Left hindlimb (tissue), 1 donor: Measurements from ENCODE around the gene VEZT.
"Not testable (repeated sequence)": the region's sequence is repeated elsewhere in the genome, so short reads cannot be mapped to it uniquely, and the experiment has no call there.

ENCODE experiments used
- DNase-seq: peaks from one replicate; pipeline ENCODE4 v3.0.0-alpha.2; 2018

Gene VEZT

DNA sequence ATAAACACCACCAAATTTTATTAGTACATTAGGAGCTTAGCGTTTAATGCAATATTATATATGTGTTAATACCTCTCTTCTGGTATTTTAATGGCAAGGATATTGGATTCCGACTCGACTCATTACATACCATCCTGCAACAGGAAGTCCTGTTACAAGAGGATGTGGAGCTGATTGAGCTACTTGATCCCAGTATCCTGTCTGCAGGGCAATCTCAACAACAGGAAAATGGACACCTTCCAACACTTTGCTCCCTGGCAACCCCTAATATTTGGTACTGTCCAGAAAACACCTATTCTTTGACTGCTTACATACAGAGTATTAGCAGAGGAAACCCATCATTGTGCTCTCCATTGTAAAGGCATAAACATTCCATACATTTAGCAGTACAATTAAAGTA, 45.2 kb downstream of the VEZT start:
- DNase-seq: no peak

DNA sequence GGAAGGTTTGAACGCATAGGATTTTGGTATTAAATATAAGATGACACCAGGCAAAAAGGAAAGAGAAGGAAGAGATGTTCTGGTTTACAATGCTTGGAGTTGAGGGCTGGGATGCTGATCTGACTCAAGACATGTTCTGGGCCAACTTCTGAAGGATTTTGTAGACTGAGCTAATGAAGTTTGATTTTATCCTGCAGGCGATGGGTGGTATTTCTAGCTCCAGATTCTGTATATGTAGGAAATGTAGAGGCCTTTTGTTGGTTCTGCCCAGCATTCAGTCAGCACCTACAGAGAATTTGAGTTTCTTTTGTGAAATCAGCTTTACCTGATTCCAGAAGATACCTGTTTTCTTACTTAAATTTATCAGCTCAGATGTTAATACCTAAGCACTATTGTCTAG, 48.2 kb downstream of the VEZT start:
- no peak for DNase-seq

DNA sequence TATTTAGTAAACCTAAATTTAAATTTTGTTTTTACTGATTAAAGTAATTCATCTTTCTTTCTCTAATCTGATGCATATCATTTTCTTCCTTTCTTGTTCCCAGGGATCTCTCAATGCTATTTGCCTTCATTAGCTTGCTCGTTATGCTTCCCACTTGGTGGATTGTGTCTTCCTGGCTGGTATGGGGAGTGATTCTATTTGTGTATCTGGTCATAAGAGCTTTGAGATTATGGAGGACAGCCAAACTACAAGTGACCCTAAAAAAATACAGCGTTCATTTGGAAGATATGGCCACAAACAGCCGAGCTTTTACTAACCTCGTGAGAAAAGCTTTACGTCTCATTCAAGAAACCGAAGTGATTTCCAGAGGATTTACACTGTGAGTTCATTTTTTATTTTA, 48.6 kb downstream of the VEZT start:
- DNase-seq: no peak

DNA sequence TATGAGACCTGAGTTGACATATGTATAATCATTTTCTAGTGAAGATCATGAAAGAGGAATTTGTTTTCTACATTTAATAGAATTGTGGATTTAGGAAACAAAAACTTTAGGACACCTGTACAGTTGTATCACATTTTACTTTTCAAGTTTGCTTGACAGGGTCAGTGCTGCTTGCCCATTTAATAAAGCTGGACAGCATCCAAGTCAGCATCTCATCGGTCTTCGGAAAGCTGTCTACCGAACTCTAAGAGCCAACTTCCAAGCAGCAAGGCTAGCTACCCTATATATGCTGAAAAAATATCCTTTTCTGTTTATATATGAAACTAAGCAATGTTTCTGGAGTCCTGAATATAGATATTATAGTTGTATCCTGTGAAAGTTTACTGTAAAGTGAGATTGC, 52.3 kb downstream of the VEZT start:
- DNase-seq: no peak

DNA sequence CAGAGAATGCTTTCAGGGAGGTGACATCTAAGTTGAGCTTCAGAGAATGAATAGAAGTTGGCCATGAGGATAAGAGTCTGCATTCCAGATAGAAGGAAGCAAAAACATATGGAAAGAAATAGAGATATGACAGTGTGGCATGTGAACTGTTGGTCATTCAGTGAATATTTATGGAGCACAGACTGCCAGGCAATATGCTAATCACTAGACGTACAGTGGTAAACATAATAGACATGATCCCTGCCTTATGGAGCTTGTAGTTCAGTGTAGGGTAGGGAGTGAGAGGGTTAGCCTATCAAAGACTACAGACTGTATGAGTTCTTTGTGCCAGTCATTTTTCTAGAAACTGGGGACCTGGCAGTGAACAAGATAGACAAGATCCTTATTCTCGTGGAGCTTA, 53.9 kb downstream of the VEZT start:
- no peak for DNase-seq

DNA sequence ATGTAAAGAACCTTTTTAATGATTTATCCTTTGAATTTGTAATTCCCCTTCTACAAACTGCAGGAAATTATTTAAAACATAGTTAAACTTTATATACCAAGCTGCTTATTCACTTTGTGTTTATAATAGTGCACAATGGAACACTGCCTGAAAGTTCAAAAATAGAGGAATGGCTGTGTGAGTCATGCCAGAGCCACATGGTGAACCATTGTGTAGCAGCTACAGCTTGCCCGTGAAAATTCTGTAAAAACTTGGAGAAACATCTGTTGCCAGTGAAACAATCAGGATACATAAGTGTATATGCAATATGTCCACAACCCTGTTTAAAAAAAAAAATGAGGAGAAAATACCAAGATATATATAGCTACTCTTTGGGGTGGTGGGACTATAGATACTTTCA, 59.5 kb downstream of the VEZT start:
- no peak for DNase-seq

DNA sequence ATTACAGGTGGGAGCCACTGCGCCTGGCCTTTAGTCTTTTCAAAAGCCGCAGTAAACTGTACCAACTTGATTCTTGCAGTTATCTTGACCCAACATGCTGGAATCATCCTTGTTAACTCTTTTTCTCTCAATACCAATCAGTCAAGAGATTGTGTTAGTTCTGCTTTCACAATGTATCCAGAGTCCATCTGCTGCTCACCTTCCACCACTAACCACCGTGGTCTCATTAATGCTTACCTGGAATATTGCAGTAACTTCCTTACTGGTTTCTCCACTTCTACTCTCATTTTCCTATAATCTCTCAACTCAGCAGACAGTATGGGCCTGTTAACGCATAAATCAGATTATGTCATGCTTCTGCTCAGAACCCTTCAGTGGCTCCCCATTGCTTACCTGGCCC, 62.2 kb downstream of the VEZT start:
- no peak for DNase-seq

DNA sequence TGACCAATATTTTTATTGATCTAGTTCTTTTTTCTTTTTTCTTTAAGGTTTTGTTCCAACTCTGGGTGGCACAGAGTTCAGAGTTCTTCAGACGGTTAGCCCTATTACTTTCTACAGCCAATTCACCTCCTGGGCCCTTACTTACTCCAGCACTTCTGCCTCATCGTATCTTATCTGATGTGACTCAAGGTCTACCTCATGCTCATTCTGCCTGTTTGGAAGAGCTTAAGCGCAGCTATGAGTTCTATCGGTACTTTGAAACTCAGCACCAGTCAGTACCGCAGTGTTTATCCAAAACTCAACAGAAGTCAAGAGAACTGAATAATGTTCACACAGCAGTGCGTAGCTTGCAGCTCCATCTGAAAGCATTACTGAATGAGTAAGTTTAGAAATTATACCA, 64.7 kb downstream of the VEZT start:
- no peak for DNase-seq

DNA sequence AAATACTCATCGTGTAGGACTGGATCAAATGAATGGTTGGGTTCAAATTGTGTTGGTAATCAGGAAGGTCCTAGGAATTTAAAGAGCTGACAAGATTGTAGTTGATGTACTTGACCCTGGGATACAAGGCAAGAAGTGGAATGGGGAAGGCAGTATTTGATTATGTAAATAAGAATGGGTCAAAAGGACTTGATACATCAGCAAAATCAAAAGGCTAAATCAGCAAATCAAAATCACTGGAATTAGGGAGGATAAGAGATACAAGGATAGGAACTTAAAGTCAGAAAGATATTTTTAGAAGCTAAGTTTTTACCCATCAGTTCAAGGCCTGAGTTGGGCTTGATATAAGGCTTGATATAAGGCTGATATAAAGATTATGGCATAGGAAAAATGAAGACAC, 65.8 kb downstream of the VEZT start:
- DNase-seq: no peak

DNA sequence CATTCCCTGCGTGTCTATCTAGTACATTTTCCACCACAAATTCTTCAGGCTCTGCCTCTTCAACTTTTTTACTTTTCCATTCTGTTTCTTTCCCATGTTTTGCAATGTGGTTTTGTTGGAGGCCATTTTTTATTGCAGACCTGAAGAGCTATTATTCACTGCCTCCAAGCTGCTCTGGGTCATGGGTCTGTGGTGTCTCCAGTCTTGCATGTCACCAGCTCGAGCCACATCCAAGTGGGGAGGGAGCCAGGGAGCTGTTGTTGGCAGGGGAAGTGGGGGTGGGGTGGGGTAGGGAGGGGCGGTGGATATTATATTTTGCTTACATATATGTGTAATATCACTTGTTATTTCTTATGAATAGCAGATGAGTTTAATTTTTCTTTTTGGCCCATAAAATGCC, 69.1 kb downstream of the VEZT start:
- no peak for DNase-seq

DNA sequence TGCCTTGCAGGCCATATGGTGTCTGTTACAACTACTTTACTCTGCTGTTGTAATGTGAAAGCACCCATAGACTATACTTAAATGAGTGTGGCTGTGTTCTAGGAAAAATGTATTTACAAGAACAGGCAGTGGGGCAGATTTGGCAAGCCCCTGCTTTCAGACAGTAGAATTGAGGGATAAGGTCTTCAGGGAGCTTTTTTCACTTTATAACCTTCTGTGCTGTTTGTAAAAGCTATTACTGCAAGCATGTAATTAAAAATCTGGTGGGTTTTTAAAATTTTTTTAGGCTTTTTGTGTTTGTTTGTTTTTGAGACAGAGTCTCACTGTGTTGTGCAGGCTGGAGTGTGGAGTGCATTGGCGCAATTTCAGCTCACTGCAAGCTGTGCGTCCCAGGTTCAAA, 73.9 kb downstream of the VEZT start:
- DNase-seq: no peak

DNA sequence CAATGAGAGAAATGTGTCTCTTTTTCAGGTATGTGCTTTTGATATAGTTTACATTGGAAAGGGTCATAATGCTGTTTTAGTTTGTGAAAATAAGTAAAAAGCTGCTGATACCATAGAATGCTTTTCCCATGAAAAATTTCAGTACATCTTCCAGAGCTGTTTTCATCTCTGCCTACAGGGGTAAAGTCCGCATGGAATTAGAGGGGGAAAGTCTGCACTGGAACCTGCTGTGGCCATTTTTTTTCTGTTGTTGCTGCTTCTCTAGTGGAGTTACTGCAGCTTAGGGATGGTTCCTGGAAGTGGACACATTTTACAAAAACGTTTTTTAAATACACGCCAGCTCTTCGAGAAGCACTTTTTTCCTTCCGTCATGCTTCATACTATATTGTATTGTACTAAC, 81.3 kb downstream of the VEZT start:
- no peak for DNase-seq

DNA sequence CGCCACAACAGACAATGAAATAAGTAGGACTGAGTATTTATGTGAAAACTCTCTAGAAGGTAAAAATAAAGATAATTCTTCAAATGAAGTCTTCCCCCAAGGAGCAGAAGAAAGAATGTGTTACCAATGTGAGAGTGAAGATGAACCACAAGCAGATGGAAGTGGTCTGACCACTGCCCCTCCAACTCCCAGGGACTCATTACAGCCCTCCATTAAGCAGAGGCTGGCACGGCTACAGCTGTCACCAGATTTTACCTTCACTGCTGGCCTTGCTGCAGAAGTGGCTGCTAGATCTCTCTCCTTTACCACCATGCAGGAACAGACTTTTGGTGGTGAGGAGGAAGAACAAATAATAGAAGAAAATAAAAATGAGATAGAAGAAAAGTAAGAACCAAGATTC, 82.7 kb downstream of the VEZT start:
- DNase-seq: no peak

DNA sequence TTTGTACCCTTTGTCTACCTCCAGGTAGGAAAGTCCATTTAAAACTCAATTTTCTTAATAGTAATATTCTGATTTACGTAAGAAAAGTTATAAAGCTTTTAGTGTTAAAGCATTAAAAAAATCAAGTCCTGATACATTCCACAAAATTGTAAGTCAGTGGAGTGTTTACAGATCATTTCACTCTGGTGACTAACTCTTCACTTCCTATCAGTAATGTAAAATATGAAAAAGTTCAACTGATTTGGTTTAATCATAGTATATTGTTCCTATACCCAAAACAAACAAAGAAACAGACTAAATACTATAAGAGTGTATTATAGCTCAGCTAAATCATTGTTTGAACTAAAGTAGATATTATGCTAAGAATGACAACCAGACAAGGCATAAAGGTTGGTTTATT, 85.9 kb downstream of the VEZT start:
- DNase-seq: no peak

DNA sequence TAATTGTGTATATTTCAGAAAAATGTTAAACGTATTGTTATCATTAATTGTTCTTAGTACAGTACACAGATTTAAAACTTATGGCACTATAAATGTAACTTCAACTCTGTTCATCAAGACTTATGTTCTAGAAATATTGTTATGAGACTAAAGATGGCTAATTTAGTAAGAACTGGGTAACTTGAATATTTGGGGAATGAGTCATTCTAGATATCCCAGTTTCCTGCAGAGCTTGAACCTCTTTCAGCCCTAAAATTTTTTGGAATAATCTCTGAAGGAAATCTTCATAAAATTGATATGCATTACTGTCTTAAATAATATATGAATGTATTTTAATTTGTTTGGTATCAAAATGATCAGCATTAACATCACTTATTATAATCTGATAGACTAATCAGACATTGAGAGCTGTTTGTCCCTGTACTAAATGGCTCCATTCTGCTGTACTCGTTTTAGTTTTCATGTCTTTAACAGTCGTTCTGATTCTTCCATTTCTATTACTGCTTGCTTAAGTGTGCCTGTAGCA, 87.1 kb downstream of the VEZT start:
- DNase-seq: no peak

DNA sequence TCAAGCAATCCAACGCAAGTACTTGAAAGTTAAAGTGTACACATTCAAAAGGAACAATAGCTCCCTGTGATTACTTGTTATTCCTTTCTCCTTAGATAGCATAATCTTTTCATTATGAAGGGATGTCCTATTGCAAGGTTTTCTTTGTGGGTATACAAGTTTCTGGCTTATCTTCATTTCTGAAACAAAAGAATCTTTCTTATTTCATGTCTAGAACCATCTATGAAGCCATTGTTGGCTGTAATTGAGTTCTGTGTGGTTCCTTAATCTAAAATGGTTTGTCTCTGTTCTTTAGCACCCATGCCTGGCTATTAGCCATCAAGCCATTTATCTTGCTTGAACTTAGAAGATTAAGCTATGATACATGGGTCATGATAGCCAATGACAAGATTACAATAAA, 95.0 kb downstream of the VEZT start:
- DNase-seq: no peak

DNA sequence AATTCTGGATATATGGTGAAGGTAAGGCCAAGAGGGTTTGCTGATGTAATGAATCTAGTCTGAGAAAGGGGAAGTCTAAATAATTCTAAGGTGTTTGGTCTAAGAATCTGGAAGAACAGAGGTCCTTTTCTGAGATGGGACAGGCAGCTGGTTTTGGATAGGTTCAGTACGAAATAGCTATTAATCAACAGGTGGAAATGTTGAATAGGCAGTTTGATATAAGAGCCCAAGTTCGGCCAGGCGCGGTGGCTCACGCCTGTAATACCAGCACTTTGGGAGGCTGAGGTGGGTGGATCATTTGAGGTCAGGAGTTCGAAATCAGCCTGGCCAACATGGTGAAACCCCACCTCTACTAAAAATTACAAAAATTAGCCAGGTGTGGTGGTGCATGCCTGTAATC, 97.1 kb downstream of the VEZT start:
- DNase-seq: not testable (repeated sequence)

DNA sequence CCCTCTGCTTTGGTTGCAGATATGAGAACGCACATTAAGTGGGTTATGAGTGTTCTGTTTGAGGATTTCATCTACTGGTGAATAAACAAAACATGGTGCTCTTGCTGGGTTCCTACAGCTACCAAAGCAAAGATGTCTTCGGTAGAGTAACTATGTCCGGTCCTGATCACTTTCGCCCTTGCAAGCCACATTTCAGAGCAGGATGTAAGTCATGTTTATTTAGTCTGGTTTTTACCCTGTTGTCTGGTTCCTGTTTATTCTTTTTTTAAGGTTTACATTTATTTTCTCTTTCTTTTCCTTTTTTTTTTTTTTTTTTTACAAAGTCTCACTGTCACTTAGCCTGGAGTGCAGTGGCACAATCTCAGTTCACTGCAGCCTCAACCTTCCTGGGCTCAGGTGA, 99.2 kb downstream of the VEZT start:
- no peak for DNase-seq

DNA sequence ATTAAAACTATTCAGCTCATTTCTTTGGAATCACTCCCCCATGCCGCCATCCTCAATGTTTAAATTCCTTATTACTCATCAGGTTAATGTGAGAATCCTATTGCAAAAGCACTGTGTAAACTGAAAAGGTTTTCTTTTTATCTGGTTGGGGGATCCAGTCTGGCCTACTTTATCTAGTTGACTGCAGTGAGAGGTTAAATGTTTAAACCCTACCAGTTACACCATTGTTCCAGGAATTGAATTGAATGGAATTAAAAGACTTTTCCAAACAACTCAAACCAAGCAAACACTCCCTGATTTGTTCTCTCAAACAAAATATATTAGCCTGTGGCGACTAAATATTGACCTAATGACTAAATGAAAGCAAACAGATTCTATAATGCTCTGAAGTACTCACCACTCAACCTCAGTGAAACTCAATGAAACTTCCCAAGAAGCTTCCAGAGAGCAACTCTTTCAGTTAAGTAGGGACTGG, 100.5 kb downstream of the VEZT start:
- DNase-seq: no peak

DNA sequence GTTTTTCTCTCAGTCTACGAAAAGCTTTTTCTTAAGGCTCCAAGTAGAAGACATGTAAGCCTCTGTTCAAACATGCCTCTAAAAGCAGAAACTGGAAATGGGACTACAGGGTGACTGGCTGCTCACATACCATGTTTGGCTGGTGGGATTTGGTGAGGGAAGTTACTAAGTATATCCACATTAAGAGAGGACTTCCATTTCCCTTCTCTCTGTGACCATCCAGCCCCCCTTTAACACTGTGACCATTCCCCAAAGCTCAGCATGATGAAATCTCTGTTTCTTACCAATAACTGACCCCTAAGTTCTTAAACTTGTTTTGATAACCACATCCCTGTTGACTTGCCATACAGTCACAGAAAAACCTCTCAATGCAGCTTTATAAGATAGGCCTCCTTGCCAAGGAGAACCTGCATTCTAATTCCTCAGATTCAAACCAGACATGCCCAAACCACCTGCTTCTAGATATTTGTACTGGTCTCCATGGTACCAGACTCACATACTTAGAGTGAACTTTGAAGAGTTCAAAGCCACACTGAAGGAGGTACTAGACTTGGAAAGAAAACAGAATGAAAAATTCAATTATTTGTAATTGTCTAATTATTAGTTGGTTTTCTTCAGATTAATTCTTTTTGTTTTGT, 102.2 kb downstream of the VEZT start:
- no peak for DNase-seq

DNA sequence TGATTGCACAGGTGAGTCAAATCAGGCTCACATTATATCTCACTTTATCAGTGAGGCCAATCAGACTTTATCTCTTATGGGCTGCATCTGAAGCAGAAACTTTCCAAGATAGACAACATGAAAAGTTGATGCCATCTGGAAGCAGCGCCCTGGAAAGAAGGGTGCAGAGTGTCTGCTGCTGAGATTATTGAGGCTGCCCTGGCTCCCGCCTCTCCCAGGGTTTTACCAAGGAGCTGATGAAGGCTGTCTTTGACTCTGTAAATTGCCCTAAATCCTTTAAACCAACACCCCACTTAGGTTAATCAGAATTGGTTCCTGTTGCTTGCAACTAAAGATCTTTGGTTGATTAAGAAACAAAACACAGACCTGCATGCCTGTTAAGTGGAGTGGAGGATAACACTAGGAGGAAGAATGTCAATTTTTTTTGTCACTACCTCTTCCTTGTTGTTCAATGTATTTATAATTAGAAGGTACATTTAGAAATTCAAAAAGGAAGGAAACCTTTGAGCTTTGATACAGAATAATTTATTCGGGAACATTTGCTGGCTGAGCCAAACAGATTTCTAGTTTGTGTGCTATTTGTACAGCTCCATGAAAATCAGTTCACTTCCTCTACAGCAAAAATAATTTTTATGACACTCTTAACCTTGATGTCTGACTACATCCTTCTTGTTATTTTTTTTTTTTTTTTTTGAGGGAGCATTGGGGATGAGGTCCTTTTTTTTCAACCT, 104.1 kb downstream of the VEZT start:
- DNase-seq: no peak

DNA sequence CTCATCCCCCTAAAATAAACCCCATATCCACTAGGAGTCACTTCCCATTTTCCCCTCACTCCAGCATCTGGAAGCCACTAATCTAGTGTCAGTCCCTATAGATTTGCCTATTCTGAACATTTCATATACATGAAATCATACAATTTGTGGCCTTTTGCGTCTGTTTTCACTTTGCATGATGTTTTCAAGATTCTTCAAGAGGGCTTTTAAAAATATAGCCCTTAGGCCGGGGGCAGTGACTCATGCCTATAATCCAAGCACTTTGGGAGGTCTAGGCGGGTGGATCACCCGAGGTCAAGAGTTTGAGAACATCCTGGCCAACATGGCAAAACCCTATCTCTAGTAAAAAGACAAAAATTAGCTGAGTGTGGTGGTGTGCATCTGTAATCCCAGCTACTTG, 104.7 kb downstream of the VEZT start:
- peak; percentile 51 for DNase-seq

DNA sequence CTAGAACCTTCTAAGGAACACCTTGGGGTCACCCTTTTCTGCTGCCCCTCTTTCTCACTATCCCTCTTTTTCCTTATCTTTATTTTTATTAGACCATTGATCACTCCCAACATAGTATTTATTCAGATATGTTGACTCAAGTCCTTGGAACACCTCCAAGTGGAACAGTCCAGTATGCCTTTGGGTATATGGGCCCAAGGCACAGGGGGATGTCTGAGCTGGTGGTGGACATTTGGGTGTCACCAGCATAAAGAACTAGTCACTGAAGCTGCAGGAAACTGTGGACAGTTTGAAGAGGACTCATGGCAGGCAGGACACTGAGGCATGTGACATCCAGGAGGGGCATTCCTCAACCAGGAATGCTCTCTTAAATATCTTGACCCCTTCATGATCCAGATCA, 105.6 kb downstream of the VEZT start:
- no peak for DNase-seq

DNA sequence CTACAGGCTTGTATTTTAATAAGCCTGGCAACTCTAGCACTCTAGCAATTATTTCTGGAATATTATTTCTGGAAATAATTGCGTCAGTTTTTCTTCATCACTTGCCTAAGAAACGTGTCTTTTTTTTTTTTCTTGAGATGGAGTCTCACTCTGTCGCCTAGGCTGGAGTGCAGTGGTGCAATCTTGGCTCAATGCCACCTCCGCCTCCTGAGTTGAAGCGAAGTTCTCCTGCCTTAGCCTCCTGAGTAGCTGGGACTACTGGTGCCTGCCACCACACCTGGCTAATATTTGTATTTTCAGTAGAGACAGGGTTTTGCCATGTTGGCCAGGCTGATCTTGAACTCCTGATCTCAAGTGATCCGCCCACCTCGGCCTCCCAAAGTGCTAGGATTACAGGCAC, 106.6 kb downstream of the VEZT start:
- DNase-seq: not testable (repeated sequence)

DNA sequence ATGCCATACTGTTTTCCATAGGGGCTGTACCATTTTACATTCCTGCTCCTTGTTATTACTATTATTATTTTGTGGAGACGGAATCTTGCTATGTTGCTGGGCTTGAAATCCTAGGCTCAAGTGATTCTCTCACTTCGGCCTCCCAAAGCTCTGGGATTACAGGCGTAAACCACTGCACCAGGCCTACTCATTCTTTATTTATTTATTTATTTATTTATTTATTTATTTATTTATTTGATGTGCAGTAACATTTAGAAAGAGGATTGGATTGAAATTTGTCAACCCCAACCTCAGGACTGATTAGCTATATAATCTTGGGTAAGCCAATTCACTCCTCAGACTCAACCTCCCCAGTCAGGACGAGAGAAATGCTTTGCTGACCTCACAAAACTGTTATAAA, 107.9 kb downstream of the VEZT start:
- no peak for DNase-seq
